Measurements from ENCODE around the gene CDSN.

The CDSN gene

DNA sequence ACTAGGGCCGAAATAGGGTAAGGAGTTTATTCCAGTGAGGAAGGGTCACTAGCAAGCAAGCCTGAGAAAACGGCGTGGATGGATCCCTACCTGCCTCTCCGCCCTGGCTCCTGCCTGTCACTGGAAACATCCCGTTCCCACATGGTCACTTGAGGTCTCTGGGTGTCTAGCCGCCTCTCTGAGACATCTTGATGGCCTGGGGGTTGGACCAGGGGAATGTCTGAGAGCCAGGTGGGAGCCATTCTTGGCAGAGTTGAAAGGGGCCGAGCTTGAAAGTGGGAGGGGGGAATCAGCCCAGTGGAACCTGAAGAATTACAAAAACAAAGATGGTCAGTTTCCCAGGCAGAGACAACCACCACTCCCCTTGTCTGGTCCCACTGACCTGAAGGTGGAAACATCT lies 36.4 kb upstream of the CDSN start:
- DNase-seq (ENCODE audit: extremely low read depth, low read depth): no peak
- H3K4me3 ChIP-seq (replicated peaks; ENCODE audit: low read depth, low read length): no peak overlapping the region
- TF ChIP-seq, protein P1, sequence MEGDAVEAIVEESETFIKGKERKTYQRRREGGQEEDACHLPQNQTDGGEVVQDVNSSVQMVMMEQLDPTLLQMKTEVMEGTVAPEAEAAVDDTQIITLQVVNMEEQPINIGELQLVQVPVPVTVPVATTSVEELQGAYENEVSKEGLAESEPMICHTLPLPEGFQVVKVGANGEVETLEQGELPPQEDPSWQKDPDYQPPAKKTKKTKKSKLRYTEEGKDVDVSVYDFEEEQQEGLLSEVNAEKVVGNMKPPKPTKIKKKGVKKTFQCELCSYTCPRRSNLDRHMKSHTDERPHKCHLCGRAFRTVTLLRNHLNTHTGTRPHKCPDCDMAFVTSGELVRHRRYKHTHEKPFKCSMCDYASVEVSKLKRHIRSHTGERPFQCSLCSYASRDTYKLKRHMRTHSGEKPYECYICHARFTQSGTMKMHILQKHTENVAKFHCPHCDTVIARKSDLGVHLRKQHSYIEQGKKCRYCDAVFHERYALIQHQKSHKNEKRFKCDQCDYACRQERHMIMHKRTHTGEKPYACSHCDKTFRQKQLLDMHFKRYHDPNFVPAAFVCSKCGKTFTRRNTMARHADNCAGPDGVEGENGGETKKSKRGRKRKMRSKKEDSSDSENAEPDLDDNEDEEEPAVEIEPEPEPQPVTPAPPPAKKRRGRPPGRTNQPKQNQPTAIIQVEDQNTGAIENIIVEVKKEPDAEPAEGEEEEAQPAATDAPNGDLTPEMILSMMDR (IDR thresholded peaks at IDR 0.05; ENCODE audit: low read depth, low read length, missing control alignments): no peak

DNA sequence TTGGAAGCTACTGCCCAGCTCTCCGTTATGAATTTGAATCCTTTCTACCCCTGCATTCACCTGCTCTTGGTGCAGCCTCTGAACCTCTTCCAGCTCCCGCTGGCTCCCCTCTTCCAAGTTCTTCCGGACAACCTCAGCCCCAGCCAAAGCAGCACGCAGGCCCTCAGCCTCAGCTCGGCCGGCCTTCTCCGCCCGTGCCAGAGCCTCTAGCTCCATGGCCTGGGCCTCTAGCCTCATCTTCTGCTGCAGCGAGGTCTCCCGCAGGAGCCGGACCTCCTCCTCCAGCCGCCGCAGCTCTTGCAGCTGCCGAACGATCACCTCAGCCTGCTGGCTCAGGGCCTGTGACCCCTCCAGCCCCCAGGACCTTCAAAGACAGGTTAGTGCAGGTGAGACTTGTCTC lies 34.2 kb upstream of the CDSN start:
- no peak for DNase-seq (ENCODE audit: extremely low read depth, low read depth)
- H3K4me3 ChIP-seq (replicated peaks; ENCODE audit: low read depth, low read length): no peak overlapping the region
- TF ChIP-seq, protein P1 (IDR thresholded peaks at IDR 0.05; ENCODE audit: low read depth, low read length, missing control alignments): no peak

DNA sequence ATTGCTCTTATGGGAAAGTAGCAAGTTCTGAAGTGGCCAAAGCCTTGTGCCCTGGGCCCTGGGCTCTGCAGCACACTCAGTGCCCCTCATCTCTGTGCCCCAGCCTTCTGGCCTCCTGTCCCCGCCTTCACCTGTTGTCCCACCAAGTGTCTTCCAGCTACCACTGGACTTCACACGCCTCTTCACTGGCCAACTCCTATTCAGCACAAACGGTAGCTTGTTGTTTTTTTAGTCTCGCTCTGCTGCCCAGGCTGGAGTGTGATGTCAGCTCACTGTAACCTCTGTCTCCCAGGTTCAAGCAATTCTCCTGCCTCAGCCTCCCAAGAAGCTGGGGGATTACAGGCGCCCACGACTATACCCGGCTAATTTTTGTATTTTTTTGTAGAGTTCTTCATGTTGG lies 32.5 kb upstream of the CDSN start:
- H3K4me3 ChIP-seq (replicated peaks; ENCODE audit: low read depth, low read length): no peak overlapping the region
- TF ChIP-seq, protein P1 (IDR thresholded peaks at IDR 0.05; ENCODE audit: low read depth, low read length, missing control alignments): no peak
- DNase-seq (ENCODE audit: extremely low read depth, low read depth): no peak

DNA sequence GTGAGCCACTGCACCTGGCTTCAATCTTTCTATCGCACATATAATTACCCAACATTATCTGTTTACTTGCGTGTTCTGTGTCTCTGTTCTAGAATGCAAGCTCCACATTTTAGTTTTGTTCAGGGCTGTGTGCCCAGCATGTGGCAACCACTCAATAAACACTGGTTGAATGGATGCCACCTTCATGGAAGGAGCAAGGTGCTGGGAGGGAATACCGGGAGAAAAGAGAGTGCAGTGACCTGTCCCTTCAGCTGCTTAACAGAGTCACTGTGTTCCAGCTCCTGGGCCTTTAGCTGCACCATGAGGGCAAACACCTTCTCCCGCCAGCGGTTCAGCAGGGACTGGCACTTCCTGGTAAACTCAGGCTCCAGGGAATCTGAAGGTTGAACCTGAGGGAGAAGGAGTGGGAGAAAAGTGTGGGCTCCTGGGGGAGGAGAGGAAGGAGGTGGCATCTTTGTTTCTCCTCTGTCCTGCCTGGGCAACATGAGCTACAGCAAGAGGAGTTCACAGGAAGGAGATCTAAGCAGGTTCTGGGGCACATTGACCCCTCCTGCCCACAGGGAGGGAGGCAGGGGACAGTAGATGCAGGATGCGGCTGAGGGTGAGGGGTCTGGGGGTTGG lies 29.7 kb upstream of the CDSN start:
- H3K4me3 ChIP-seq (replicated peaks; ENCODE audit: low read depth, low read length): no peak overlapping the region
- no peak for DNase-seq (ENCODE audit: extremely low read depth, low read depth)
- TF ChIP-seq, protein P1 (IDR thresholded peaks at IDR 0.05; ENCODE audit: low read depth, low read length, missing control alignments): no peak

DNA sequence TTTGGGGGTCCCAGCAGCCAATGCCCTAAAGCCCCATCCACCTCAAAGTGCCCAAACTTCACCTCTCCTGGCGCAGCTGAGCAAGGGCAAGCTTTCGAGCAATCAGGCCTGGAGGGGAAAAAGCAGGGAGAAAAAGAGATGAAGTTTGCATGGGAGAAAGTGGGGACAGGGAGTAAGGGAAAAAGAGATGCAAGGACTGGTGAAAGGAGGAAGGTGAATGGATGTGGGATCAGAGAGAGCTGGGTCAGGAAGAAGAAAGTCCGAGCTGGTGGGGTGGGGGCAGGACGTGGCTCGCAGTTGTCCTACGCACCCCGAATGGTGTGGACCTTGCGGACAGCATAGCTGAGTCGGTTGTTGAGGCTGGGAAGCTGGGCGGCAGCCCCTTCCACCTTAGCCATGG lies 25.1 kb upstream of the CDSN start:
- TF ChIP-seq, protein P1 (IDR thresholded peaks at IDR 0.05; ENCODE audit: low read depth, low read length, missing control alignments): no peak
- no peak for DNase-seq (ENCODE audit: extremely low read depth, low read depth)
- no peak overlapping the region for H3K4me3 ChIP-seq (replicated peaks; ENCODE audit: low read depth, low read length)

DNA sequence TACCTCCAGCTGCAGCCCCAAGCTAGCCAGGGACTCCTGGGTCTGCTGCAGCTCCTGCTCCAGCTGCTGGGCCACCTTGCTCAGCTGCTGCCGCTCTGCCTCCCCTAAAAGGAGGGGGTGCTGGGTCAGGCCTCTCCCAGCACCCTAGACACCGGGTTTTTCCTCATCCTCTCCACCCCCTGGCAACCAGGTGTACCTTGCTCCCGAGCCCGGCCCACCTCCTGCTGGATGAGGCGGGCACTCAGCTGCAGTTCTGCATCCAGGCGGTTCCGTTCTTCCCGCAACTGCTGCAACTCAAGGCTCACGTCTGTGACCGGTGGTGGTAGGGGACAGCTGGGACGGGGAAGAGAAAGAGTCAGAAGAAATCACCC lies 24.7 kb upstream of the CDSN start:
- H3K4me3 ChIP-seq (replicated peaks; ENCODE audit: low read depth, low read length): no peak overlapping the region
- TF ChIP-seq, protein P1 (IDR thresholded peaks at IDR 0.05; ENCODE audit: low read depth, low read length, missing control alignments): no peak
- DNase-seq (ENCODE audit: extremely low read depth, low read depth): no peak

Measured in HFF-Myc (cell line).